Measurements from ENCODE around the gene BOLA1. TPM values are rescaled to one million over a fixed set of nuclear protein-coding genes. Genes with fewer than 3 reads are reported as not detected.
"Not testable (repeated sequence)": the region's sequence is repeated elsewhere in the genome, so short reads cannot be mapped to it uniquely, and the experiment has no call there.

Gene BOLA1
- polyA plus RNA-seq, 3 donors, result 17.5 to 21.6 (median 19.7) TPM

DNA sequence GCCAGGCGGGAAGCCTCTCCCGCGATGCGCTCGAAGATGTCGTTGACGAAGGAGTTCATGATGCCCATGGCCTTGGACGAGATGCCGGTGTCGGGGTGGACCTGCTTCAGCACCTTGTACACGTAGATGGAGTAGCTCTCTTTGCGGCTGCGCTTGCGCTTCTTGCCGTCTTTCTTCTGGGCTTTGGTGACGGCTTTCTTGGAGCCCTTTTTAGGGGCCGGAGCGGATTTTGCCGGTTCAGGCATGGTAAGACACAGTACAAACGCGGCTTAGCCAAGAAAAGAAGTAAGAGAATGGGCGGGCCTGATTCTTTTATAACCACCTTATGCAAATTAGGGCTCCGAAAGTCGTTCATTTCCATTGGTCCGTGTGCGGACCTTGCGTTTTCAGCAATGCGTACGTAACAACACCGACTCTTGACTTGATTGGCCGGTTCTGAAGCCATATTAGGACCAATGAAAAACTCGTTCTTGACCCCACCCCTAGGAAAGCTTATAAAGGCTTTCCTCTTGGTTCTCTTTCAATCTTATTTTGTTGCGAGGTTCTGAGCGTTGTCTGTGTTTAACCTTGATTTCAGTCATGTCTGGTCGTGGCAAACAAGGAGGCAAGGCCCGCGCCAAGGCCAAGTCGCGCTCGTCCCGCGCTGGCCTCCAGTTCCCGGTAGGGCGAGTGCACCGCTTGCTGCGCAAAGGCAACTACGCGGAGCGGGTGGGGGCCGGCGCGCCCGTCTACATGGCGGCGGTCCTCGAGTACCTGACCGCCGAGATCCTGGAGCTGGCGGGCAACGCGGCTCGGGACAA lies 12.8 kb upstream of the BOLA1 start:
- peak; percentile 98 to 100 (median 98) for DNase-seq (ENCODE audit: low read depth in 3 of 3, low spot score in 2 of 3)

DNA sequence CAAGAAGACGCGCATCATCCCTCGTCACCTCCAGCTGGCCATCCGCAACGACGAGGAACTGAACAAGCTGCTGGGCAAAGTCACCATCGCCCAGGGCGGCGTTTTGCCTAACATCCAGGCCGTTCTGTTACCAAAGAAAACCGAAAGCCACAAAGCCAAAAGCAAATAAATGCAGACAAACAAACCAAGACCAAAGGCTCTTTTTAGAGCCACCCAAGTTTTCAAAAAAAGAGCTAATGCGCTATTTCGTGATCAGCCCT lies 12.2 kb upstream of the BOLA1 start:
- DNase-seq (ENCODE audit: low read depth in 3 of 3, low spot score in 2 of 3), result not testable (repeated sequence)

DNA sequence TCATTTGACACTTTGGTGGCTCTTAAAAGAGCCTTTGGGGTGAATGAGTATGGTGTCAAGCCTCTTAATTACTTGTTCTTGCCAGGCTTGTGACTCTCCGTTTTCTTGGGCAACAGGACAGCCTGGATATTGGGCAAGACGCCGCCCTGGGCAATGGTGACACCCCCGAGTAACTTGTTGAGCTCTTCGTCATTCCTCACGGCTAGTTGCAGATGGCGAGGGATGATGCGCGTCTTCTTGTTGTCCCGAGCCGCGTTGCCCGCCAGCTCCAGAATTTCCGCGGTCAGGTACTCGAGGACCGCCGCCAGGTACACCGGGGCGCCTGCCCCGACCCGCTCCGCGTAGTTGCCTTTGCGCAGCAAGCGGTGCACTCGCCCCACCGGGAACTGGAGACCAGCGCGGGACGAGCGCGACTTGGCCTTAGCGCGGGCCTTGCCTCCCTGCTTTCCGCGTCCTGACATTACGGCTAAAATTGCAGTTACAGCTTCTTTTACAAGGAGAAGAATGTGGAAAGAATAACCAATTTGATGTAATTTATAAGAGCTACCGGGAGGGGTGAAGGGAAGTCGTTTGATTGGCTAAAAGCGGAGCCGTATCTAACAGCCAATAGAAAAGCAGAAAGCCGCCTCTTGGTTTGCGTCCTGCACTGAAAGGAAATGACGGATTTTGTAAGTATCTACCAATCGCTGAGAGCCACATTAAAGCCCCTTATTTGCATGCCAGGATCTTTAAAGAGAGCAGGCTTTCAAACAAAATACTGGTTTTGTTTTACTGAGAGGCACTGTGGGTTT lies 11.7 kb upstream of the BOLA1 start:
- DNase-seq (ENCODE audit: low read depth in 3 of 3, low spot score in 2 of 3), result peak; percentile 95 to 97 (median 96)

DNA sequence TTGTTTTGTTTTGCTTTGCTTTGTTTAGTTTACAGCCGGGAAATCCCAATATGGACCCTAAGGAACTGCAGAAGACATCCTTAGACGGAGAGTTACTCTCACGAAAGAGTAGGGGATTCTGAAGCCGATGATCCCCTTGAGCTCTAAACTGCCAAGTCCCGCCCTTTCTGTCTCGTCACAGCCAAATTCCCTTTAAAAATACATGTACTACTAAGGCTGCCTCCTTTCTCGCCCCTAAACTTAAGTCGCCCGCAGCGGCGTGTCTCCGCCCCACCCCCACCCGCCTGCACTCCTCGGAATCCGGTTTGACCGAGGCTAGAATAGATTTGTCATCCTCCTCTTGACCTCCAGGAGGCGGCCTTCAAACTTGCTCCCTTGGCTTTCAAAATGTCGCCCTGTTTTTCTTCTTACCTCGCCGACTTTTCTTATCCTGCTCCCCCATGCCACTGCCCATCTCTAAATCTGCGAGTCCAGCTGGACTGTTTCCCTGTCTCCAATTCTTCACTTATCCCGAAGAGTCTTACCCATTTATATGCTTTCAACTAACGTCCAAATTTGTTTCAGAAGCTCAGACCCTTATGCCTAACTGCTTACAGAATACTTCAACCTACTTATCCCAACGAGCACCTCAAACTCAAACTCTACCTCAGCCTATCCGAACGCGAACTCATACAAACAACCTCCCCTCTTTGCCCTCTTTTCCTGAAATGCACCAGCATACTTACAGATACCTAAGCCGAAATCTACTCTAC lies 10.9 kb upstream of the BOLA1 start:
- DNase-seq (ENCODE audit: low read depth in 3 of 3, low spot score in 2 of 3), result peak; percentile 86 to 89 (median 88)

DNA sequence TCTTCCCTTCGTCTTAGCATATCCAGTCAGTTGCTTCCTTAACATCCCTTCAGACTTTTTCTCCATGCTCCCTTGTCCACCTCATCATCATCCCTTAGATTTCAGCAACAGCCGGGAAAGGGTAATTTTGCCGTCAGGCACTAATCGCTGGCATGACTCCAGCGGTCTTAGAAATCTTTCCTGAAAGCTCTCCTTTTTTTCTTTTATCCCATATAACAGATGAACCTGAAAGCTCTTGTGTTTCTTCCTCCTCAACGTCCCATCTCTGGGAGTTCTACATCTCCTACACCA lies 10.4 kb upstream of the BOLA1 start:
- no peak for DNase-seq (ENCODE audit: low read depth in 3 of 3, low spot score in 2 of 3)

DNA sequence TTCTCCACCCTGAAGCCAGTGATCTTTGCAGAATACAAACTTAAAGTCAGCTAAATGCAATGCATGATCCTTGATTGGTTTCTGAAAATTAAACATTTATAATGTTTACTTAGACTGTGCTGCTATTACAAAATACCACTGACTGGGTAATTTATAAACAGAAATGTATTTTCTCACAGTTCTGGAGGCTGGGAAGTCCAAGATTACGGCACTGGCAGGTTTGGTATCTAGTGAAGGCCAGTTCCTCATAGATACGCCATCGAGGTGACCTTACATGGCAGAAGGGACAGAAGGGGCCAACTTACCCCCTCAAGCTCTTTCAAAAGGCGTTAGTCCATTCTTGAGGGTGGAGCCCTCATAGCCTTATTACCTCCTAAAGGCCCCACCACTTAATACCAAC lies 2.8 kb upstream of the BOLA1 start:
- DNase-seq (ENCODE audit: low read depth in 3 of 3, low spot score in 2 of 3), result no peak

DNA sequence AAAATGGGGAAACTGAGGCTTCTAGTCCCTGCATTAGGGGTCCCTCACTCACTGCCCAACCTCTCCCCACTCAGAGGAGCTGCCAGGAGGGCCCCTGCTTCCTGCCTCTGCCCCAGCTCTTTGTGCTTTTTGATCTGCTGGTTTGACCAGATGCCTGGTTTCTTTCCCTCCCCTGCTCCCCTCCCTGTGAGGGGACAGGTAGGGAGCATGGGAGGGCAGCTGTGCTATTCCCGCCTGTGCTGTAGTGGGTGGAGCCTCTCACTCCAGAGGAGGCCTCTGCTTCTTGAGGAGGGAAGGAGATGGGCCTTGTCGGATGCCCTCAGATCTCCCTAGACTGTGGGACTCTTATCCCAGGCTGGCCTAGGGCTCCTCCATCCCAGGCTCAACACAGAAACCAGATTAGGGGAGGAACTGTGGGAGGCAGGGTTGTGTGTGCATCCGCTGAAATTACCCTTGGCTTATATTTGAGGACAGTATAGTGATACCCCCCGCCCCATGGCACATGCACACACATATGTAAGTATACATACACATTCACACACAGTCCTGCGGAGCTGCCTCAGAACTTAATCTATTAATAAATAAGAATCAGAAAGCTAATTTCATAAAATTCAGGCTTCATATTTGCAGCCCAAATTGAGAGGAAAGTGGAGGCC lies 4.6 kb downstream of the BOLA1 start:
- no peak for DNase-seq (ENCODE audit: low read depth in 3 of 3, low spot score in 2 of 3)

DNA sequence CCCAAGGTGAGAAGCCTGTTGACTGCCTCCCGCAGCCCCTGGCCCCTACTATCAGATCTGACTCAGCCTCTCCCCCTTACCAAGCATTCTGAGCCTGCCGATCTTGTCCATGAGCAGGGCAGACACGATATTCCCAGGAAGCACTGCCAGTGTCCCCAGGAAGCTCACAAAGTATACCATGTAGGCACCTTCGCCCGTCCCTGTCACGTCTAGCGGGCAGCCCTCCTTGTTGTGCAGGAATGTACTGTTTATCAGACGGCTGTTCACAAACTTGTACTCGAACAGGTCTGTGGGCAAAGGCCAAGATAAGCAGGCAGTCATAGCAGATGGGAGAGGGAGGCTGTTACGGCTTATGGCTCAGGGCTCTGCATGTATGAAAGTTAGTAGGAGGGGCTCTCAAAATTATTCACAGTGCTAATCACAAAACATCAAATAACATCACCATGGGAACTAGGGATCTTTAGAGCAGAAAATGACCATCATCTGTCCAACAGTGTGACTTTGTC lies 7.3 kb downstream of the BOLA1 start:
- no peak for DNase-seq (ENCODE audit: low read depth in 3 of 3, low spot score in 2 of 3)

DNA sequence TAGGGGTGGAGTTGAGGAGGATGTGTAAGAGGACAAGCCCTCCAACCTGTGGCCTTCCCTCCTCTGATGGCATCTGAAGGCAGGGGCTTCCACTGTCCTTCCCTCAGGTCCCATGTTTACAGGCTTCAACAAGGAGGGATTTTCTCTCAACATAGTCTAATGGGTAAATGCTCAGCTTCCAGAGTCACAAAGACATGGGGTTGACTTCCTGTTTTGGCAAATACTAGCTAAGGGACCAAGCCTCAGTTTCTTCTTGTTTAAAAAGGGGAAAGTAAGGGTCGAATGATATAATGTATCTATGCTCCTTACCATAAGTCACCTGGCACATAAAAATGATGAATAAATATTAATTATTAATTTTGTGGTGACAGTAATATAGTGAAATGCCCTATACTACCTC lies 15.2 kb downstream of the BOLA1 start:
- DNase-seq (ENCODE audit: low read depth in 3 of 3, low spot score in 2 of 3), result no peak

DNA sequence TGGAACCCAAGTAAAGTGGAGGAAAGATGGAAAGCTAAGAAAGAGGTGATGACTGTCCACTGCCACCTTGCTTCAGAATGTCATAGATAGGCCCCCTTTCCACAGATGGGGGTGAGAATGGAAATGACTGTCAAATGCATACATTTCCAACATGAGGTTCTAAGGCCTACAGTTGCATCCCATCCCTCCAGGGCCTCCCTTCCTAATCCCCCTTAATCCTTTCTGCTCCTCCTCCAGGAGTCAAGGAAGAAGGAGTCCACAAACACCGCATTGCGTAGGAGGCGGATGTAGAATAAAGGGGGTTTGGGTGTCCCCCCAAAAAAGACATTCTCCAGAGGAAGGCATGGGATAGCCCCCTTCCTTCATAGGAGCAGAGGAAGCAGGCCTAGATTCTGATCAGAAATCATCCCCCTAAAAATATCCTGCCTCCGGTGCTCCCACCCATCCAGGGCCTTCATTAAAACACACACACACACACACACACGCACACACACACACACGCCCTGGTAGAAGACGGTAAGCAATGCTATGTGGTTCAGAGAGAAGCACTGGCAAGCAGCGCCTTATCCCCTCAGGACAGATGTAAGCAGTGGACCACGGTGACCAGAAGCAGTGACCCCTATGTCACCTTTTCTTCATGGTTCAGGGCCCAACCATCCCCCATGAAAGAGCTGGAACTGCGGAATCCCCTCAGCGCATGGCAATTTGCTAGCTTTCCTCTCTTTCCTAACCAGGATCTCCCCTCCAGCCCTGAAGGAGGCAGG lies 16.2 kb downstream of the BOLA1 start:
- no peak for DNase-seq (ENCODE audit: low read depth in 3 of 3, low spot score in 2 of 3)

DNA sequence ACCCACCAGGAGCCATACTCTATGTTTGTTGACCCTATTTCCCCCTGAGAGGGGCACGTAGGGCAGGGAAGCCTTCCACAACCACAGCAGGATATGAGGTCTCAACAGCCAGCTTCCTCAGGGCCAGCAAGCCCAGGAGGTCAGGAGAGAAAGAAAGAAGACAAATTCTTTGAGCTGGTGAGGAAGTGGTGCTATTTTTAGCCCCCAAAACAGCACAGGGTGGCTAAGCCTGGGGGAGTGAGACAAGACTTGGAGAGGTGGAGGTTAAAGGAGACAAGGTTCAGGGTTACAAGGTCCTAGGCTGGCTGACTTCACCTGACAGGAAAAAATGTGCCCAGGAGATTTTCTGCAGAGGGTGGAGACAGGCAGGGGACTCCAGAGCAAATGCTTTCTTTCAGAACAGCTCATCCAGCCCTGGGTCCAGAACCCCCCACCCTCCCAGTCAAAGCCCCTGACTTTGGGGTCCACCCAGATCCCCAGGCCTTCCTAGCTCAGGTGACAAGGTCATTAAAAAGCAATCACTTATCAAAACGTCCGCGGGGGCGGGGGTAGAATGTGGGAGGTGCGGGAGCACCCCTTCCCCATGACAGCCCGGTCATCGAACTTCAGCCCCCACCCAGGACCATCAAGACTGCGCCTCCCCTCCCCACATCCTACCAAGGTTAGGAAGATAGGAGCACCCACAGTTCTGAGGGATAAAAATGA lies 17.0 kb downstream of the BOLA1 start:
- DNase-seq (ENCODE audit: low read depth in 3 of 3, low spot score in 2 of 3), result no peak

DNA sequence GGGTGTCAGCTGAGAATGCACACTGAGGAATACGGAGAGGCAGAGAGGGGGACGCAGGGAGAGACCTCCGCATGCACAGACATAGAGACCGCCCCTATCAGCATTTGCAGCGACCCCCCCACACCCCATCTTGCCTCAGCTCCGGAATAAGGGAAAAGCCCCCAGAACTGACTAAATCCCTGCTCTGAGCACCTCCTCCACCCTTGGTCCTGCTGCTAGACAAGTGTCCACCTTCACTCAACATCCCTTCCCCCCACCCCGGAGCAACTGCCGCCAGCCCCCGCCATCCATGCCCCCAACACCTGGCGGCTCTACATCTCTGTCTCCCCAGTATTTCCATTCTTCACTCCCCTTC lies 17.5 kb downstream of the BOLA1 start:
- no peak for DNase-seq (ENCODE audit: low read depth in 3 of 3, low spot score in 2 of 3)

DNA sequence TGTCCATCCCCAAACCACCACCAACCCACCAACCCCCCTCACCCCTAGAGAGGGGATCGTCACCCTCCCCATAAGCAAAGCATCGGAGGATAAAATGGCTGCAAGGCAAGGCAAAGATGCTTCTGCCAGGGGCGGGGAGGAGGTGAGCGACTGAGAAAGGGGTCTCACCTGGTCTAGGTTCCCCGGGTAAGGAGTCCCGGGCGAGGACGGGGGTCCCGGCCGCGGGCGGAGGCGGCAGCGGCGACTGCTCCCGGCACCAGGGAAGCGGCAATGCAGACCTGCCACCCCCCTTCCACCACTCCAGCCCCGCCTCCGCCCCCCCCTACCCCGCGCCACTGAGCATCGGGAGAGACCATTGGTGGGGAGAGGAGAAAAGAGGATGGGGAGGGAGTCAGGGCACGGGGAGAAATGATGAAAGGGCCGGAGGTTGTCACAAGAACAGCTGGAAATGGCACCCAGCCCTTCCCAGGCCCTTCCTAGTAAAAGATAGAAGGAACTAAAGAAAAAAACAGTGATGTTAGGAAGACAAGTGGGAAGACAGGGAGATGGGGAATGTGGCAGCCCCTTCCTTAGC lies 18.3 kb downstream of the BOLA1 start, which contains the start of gene SV2A:
Gene SV2A (minus strand): TSS at position 274 of the 574 bp plus-strand sequence. CDS start 4,004 bp downstream, outside the sequence.
- DNase-seq (ENCODE audit: low read depth in 3 of 3, low spot score in 2 of 3), result no peak

DNA sequence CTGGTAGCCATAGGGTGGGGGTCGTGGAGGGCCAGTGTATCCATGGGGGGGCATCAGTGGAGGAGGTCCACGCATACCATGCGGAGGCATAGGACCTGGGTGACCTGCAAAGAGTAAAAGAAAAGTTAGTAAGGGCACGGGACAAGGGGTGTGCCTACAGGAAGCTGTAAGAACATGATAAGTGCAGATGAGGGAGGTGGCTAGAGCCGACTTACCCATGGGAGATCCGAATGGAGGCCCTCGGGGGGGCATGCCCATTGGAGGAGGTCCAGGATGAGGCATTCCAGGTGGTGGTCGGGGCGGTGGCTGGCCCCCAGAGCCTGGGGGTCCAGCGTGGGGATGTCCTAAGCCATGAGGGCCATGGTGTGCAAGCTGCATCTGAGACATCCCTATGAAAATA lies 24.3 kb downstream of the BOLA1 start:
- no peak for DNase-seq (ENCODE audit: low read depth in 3 of 3, low spot score in 2 of 3)

DNA sequence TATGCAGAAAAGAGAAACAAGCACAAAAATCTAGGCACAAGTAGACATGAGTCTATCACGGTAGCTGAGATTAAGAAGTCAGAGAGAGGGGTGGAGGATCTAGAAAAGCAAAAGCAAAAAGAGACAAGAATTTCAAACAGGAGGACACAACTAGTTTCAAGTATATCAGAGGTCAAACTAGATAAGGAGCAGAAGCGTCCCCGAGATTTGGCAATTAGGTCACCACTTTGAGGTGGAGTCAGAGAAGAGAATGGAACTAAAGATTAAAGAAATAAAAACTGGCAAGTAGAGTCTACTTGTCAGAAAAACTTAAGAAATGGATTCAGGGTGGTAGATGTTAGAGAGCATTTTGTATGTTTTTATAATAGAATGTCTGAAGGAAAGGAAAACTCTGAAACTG lies 26.0 kb downstream of the BOLA1 start:
- DNase-seq (ENCODE audit: low read depth in 3 of 3, low spot score in 2 of 3), result no peak

DNA sequence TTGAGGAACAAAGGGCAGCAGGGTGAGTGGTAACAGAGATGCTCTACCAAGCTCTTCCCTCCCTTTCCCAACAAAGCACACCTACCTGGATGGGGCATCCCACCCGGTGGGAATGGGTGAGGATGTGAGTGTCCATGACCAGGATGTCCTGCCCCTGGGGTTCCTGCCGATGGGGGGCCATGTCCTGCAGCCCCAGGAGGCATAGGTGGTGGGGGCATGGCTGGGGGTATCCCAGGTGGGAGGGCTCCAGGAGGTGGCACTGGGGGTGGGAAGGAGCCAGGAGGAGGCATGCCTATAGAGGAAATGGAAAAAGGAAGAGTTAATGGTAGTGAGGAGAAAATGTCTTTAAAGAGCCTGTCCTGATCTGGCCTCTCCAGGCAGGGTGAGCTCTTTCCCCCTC lies 26.4 kb downstream of the BOLA1 start:
- DNase-seq (ENCODE audit: low read depth in 3 of 3, low spot score in 2 of 3), result no peak

DNA sequence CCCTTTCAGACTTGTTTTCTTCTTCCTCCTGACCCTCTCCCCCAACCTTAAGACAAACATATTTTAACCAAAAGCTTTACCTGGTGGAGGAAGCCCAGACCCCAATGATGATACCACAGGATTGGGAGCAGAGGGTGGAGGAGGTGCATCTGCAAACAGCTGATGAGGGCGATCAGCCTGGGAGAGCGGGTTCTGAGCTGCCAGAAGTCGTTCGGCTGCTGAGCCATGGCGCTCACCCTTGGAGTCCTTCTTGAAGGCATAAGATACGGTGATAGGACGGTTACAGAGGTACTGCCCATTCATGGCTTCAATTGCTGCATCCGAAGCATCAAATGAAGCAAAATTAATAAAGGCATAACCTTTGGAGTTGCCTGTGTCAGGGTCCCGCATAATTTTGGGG lies 26.9 kb downstream of the BOLA1 start:
- no peak for DNase-seq (ENCODE audit: low read depth in 3 of 3, low spot score in 2 of 3)

DNA sequence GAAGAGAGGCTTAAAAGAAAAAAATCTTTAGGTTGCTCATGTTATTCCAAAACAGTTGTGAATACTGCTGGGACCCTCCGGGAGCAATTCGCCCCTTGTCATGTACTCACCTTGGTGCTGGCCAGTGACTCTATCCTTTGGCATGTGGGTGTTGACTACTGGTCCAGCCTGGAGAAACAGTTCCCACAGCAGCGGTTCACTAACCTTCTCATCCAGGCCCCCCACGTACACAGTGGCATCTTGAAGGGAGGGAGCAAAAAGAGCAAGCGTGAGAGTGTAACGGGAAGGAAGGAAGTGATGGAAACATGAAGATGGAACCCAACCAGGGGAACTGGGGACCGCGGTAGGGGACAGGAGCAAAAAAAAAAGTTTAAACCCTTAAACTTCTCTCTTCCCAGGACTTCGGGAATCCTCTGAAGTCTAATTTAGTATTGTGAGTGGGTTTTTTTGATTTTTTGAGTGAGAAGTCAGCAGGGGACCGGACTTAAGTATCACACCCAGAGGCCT lies 27.7 kb downstream of the BOLA1 start:
- no peak for DNase-seq (ENCODE audit: low read depth in 3 of 3, low spot score in 2 of 3)

Measured in right renal cortex interstitium (tissue), 3 donors.